GM12865 (cell line): ENCODE measurements around the gene SYCP3.

Source experiments
- DNase-seq: peaks from one replicate; pipeline ENCODE4 v3.0.0; 2010; ENCODE audit warnings: low read depth
- H3K4me3 ChIP-seq: 2 replicates; pipeline ENCODE4 v1.5.1; 2011; ENCODE audit warnings: mild to moderate bottlenecking, low read depth, low read length, control low read depth
- TF ChIP-seq, protein P1 (sequence below): IDR thresholded peaks from 2 replicates; pipeline ENCODE4 v1.5.1; 2011; ENCODE audit warnings: low read length, control low read depth, low read depth, inconsistent platforms; ENCODE audit not compliant: insufficient read depth; ENCODE audit errors: missing control alignments

The SYCP3 gene

GRCh38 chr12:101772012-101772775, 32.9 kb upstream of the SYCP3 start:
- no peak for DNase-seq
- no peak overlapping the region for H3K4me3 ChIP-seq

DNA sequence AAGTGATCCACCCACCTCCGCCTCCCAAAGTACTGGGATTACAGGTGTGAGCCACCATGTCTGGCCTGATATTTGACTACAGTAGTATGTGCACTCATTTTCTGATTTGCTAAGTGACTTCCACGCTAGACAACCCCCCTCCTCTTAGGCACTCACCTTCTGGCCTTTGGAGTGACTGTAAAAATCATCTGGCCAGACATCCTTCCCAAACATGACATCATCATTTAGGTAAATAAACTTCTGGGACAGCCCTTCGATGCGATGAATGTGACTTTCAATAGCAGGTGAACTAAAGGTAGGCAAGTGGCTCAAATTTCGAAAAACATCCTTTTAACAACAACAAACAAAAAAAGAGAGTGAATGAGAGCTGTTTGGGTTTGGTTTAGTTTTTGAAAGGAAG, 30.6 kb upstream of the SYCP3 start:
- TF ChIP-seq, protein P1, sequence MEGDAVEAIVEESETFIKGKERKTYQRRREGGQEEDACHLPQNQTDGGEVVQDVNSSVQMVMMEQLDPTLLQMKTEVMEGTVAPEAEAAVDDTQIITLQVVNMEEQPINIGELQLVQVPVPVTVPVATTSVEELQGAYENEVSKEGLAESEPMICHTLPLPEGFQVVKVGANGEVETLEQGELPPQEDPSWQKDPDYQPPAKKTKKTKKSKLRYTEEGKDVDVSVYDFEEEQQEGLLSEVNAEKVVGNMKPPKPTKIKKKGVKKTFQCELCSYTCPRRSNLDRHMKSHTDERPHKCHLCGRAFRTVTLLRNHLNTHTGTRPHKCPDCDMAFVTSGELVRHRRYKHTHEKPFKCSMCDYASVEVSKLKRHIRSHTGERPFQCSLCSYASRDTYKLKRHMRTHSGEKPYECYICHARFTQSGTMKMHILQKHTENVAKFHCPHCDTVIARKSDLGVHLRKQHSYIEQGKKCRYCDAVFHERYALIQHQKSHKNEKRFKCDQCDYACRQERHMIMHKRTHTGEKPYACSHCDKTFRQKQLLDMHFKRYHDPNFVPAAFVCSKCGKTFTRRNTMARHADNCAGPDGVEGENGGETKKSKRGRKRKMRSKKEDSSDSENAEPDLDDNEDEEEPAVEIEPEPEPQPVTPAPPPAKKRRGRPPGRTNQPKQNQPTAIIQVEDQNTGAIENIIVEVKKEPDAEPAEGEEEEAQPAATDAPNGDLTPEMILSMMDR = no peak
- no peak overlapping the region for H3K4me3 ChIP-seq
- DNase-seq = no peak

More at GRCh38 chr12:101772012-101772775, 32.9 kb upstream of the SYCP3 start:
- TF ChIP-seq, protein P1 = no peak

- no peak for DNase-seq
- no peak overlapping the region for H3K4me3 ChIP-seq
- TF ChIP-seq, protein P1 = no peak
Observed at GRCh38 chr12:101768781-101769180, 29.5 kb upstream of the SYCP3 start.

DNA sequence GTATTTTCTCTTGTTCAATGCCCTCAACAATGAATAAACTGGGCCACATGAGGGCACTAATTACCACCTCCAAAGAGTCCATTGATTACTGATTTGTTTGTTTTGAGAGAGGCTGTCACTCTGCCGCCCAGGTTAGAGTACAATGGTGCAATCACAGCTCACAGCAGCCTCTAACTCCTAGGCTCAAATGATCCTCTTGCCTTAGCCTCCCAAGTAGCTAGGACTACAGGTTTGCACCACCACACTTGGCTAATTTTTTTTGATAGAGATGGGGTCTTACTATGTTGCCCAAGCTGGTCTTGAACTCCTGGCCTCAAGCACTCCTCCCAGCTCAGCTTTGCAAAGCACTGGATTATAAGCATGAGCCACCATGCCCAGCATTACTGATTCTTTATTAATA, 28.3 kb upstream of the SYCP3 start:
- TF ChIP-seq, protein P1 = no peak
- no peak overlapping the region for H3K4me3 ChIP-seq

DNA sequence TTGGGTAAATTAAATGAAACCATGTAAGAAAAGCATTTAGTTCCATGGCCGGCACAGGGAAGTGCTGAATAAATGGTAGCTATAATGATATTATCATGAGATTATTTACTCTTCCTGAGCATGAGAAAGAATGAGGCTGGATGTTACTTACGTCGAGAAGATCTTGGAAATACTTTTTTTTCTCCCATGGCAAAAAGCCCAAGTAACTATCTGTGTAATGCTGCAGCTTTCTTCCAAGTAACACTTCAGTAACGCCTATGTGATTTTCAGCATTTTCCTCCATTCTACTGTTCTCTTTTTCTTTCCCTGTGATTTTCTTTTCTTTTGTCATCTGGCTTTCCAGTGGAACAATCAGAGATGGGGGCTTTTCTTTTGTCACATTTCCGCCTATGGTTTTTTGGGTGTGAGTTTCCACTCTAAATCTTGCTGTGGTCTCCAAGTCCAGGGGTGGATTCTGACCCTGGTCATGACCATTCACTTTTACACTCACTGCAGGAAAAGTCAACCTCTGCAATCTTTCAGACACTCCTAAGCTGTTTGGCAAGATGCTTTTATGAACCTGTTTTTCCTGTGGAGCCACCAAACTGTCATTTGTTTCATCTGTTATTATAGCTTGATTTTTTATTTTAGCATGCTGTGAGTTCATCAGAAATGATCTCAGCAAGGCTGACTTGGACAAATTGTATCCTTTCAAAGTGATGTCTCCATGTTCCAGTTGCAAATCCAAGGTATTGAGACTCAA, 25.0 kb upstream of the SYCP3 start:
- H3K4me3 ChIP-seq = no peak overlapping the region
- TF ChIP-seq, protein P1 = no peak
- DNase-seq = no peak

More for the DNA sequence above, 28.3 kb upstream of the SYCP3 start:
- no peak for DNase-seq

DNA sequence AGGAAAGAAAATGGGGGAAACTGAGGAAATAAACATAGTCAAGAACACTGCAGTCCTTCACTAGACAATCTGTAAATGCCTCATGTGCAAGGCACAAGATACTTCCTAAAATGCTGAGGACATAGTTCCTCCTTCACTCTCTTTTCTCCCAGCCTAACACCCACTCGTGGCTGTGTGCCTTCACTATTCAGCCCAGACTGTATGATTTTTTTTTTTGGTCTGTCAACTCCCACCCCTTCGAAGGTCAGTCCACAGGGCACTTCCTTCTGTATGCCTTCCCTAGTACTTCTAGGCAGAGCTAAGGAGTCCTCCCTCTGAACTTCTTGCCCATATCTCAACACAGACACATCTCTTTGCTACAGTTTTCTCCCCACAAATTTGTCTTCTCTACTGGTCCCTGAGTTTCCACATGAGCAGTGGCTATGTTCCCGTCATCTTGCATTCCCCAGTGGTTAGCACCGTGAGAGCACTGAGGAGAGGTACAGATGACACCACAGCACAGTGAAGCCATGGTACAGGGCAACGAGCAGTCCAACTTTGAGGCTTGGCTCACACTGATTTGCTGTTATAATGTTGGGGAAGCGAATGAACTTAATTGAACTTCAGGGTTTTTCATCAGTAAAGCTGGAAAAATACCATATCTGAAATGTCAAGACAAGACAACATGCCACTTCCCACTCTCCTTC, 24.1 kb upstream of the SYCP3 start:
- TF ChIP-seq, protein P1 = no peak
- H3K4me3 ChIP-seq = no peak overlapping the region
- DNase-seq = no peak
